GM19463 (cell line): ENCODE data around the gene LRRC27.

ENCODE experiments used
- ATAC-seq: cut with Tn5 transposase; IDR thresholded peaks from one replicate; pipeline ENCODE4 v1.9.1; 2021; ENCODE audit warnings: mild to moderate bottlenecking, moderate library complexity; ENCODE audit not compliant: unreplicated experiment

LRRC27 gene

GRCh38 chr10:132355297-132355696, 23.3 kb downstream of the LRRC27 start:
- ATAC-seq, result no peak

GRCh38 chr10:132355754-132356153, 23.8 kb downstream of the LRRC27 start:
- ATAC-seq, result no peak

DNA sequence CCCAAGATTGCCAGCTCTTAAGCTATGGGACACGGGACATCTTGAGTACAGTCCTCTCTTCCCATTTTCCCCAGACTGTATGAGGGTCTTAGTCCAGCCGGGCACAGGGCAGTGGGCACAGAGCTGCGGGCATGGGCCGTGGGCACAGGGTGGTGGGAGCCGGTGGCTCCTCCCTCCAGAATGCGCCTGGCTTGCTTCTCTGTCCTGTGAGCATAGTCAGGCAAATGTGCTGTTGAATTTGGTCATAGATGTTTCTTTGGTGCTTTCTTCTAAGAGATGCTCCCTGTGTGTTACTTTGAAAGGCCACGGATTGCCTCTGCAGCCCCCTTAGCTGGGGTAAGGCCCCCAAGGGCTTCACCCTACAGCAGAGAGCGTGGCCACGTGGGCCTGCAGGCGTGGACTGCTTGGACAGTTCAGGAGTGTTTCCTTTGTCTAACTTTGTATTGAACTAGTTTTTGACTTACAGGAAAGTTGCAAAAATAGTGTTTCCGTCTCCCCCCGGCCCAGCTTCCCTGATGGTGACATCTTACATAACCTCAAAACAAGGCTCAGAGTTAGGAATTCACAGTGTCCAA, 24.7 kb downstream of the LRRC27 start:
- ATAC-seq, result no peak

DNA sequence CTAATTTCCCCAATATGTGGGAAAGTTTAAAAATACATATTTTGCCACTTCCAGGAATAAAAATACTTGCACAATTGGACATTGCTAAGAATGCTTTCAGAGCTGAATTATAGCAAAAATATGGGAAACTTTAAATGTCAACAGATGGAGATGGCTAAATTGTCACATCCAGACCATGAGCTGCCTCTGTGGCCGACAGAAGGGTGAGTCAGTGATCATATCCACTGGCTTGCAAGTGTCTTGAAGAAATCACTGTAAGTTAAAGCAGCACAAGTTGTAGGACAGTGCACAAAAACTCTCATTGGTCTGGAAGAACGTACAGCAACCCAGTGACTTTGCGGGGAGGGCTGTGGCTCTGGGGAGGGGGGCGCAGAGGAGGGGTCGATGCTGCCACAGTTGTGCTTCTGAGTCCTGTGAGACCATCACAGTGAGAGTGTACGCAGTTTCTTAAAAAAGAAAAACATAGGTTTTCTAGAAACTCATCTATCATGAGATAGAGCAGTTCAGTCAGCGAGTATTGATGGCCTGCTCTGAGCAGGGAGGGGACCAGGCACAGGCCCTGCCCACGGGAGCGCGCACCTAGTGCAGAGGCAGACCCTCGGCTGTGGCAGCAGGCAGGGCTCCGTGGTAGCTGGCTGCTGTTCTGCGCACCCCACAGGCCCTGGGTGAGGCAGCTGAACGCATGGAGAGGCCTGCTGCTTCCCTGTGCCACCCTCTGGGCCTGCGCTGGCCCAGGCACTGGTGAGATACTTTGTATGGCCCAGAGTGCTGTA, 25.5 kb downstream of the LRRC27 start:
- ATAC-seq, result no peak

DNA sequence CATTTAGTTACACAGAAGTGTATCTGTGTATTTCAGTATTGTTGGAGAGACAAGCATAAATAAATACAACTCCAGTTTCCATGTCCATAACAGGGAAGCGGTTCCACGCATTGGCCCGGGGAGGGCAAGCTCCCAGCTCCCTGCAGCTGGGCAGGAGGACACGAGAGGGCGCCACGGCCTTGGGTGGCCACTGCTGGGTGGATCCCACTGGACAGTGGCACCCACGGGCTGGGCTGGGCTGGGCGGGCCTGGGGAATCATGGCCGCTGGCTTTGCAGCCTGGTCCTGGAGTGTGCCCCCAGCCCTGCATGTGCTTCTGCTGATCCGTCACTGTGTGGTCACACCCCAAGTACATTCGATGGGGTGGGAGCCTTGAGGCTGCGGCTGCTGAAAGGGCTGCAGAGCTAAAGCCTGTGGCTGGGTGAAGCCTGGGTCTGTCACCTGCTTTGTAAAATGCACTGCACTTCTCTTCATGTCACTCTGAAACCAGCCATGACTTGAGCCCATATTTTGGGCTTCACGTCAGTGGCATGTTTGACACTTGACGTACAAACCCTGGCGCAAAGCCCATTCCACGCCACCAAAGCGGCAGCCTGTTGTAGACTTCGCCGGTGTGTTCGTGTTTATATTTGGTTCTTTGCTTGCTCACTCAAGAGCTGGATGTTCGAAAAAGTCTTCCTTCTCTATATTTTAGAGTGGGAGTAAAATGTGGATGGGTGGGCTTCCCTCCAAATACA, 27.5 kb downstream of the LRRC27 start:
- ATAC-seq, result no peak

- no peak for ATAC-seq
Measured at GRCh38 chr10:132360766-132361447, 28.9 kb downstream of the LRRC27 start.

- no peak for ATAC-seq
Measured at GRCh38 chr10:132361581-132362101, 29.6 kb downstream of the LRRC27 start.

DNA sequence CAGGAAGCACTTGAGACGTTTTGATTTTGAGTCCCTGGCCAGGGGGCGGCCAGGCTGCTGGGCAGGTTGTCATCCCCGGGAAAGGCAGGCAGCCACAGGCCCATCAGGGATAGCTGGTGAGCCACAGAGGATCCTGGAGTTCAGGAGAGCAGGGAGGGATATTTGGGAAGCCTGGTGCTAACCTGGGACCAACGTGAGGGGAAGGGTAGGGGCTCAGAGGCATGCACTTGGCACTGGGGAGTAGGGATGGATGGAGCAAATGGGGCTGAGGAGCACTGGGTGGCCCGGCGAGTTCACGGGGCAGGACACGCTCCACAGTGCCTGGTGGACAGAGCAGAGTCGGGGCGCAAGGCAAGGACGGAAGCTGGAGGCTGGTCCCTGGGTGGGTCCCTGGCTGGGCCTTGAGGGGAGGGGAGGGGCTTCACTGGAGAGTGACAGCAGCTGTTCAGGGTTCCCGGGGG, 30.2 kb downstream of the LRRC27 start:
- no peak for ATAC-seq

- no peak for ATAC-seq
Measured at GRCh38 chr10:132363376-132363775, 31.4 kb downstream of the LRRC27 start.

DNA sequence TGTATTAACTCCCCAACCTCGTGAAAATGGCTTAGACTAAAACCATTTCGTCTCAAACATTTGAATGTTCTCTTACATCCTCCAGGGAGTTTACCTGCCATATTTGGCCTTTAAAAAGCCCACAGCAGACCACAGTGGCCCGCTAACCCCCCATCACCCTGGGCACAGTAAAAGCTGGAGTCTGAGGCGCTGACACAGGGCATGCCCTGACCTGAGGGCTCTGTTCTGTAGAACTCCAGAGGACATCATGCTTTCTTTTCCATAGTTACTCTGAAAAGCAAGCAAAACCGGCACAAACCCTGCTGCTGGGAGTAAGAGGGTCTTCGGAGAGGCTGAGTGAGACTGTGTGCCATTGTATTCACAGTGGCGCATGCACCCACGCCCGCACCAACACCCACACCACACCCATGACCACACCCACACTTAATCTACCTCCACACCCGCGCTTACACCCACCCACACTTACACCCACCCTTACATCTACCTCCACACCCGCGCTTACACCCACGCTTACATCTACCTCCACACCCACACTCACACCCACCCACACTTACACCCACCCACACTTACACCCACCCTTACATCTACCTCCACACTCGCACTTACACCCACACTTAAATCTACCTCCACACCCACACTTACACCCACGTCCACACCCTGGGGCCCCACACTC, 32.1 kb downstream of the LRRC27 start:
- no peak for ATAC-seq

- ATAC-seq, result no peak
Measured at GRCh38 chr10:132364594-132364970, 32.6 kb downstream of the LRRC27 start.

DNA sequence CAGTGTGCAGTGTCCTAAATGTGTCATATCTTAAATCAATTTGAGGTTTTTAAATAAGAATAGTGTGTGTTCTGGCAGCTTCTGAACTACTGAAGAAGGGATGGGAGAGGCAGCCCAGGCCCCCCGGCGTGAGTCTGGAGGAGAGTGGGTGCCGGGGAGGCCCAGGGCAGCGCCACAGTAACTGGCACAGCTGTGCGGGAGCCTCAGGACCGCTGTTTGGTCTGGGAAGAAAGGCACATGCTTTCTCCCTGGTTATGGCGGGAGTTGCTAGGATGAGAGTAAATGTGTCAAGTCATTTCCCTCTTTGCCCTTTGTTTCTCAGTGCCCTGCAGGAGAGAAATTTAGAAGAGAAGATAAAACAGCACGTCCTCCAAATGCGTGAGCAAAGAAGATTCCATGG, 33.1 kb downstream of the LRRC27 start:
- ATAC-seq, result no peak

DNA sequence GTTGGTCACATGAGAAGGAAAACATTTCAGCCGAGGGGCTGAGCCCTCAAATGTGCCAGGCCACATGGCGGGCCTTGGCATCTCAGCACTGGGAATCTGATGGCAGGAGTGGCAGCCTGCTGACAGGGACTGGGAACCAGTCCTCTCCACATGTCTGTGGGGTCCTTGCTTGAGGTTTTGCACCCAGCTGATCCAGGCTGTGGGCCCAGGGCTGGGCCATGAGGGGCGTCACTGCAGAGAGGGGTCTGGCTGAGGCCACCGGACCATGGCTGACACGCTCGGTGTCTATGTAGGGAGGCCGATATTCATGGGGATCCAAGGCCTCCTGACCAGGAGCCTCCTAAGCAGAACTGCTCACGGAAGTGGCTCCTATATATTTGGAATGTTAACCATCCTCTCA, 34.0 kb downstream of the LRRC27 start:
- no peak for ATAC-seq

GRCh38 chr10:132366499-132366898, 34.5 kb downstream of the LRRC27 start:
- ATAC-seq, result no peak

DNA sequence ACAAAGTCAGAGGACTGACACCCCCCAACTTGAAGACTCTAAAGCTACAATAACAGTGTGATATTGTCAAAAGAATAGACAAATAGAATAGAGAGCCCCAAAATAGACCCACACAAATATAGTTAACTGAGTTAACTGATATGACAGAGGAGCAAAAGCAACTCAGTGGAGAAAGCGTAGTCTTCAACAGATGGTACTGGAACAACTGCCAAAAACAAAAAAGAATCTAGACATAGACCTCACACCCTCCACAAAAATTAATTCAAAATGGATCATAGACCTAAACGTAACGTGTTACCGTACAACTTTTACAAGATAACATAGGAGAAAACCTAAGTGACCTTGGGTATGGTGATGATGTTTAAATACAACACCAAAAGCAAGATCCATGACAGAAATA, 36.4 kb downstream of the LRRC27 start:
- ATAC-seq, result no peak

GRCh38 chr10:132368881-132369635, 37.1 kb downstream of the LRRC27 start:
- ATAC-seq, result no peak

- no peak for ATAC-seq
Measured at GRCh38 chr10:132369636-132370185, 37.7 kb downstream of the LRRC27 start.

GRCh38 chr10:132370426-132371340, 38.7 kb downstream of the LRRC27 start:
- no peak for ATAC-seq
